ENCODE data around the gene BPIFA3.

- TF ChIP-seq, protein P1, sequence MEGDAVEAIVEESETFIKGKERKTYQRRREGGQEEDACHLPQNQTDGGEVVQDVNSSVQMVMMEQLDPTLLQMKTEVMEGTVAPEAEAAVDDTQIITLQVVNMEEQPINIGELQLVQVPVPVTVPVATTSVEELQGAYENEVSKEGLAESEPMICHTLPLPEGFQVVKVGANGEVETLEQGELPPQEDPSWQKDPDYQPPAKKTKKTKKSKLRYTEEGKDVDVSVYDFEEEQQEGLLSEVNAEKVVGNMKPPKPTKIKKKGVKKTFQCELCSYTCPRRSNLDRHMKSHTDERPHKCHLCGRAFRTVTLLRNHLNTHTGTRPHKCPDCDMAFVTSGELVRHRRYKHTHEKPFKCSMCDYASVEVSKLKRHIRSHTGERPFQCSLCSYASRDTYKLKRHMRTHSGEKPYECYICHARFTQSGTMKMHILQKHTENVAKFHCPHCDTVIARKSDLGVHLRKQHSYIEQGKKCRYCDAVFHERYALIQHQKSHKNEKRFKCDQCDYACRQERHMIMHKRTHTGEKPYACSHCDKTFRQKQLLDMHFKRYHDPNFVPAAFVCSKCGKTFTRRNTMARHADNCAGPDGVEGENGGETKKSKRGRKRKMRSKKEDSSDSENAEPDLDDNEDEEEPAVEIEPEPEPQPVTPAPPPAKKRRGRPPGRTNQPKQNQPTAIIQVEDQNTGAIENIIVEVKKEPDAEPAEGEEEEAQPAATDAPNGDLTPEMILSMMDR (IDR thresholded peaks at IDR 0.05) = no peak
- no peak for TF ChIP-seq POLR2A (IDR thresholded peaks at IDR 0.05)
Observed at GRCh38 chr20:33169176-33169794, 47.9 kb upstream of the BPIFA3 start.

Data from lower leg skin (tissue), 3 donors.